IgD-negative memory B cell (primary cell): ENCODE results near the gene MRPL55. TPM values are rescaled to one million over a fixed set of nuclear protein-coding genes. Genes with fewer than 3 reads are reported as not detected.

ENCODE experiments used
- H3K27ac Mint-ChIP-seq, 3 donors: one replicate each; pipeline ENCODE4 v1.8.0; 2020 to 2022; ENCODE audit warnings: mild to moderate bottlenecking in 3 of 3, mixed read lengths in 3 of 3, moderate library complexity in 1 of 3
- H3K27me3 Mint-ChIP-seq: one replicate; pipeline ENCODE4 v1.8.0; 2021; ENCODE audit warnings: mixed read lengths
- H3K36me3 Mint-ChIP-seq: one replicate; pipeline ENCODE4 v1.8.0; 2020; ENCODE audit warnings: mild to moderate bottlenecking, mixed read lengths
- H3K4me1 Mint-ChIP-seq, 3 donors: one replicate each; pipeline ENCODE4 v1.8.0; 2020 to 2022; ENCODE audit warnings: mixed read lengths in 3 of 3, mild to moderate bottlenecking in 1 of 3
- H3K4me3 Mint-ChIP-seq, 4 donors: one replicate each; pipeline ENCODE4 v1.8.0; 2020 to 2022; ENCODE audit warnings: mild to moderate bottlenecking in 4 of 4, mixed read lengths in 4 of 4, moderate library complexity in 3 of 4
- H3K9me3 Mint-ChIP-seq, 3 donors: one replicate each; pipeline ENCODE4 v1.8.0; 2020 to 2021; ENCODE audit warnings: mixed read lengths in 3 of 3, mild to moderate bottlenecking in 1 of 3
- polyA plus RNA-seq: library from polyadenylated mRNA; unstranded; fragments of 300-500 nt; fragmentation: Illumina TruSeq; gene quantifications from one replicate; pipeline ENCODE4 v1.2.3, GENCODE V29; 2021

The MRPL55 gene
- polyA plus RNA-seq, 1 donor from 2014 or later: 146 TPM

- Mint-ChIP-seq H3K4me3 (peak overlapping the region; percentile 44 to 97 (median 66)), H3K36me3 (no peaks in the 10 kb centered on the region), H3K27ac (peak overlapping the region; percentile 74 to 92 (median 86)), H3K4me1 (peaks cover 9 to 24% (median 22%) of the 10 kb centered on the region in 3 donors), H3K27me3 (no peaks in the 10 kb centered on the region), H3K9me3 (no peaks in the 10 kb centered on the region)
These were observed 4.4 kb downstream of the MRPL55 start for GRCh38 chr1:228104526-228105269.

GRCh38 chr1:228102791-228103620 is 6.1 kb downstream of the MRPL55 start, which contains the start of gene C1orf35:
Gene C1orf35 (minus strand): TSS chr1:228103325. CDS start chr1:228103227, 98 bp downstream.
- peak within 1 kb of the TSS; percentile 87 to 97 (median 92) for H3K27ac Mint-ChIP-seq
- no peaks in the 10 kb centered on the region for H3K27me3 Mint-ChIP-seq
- H3K36me3 Mint-ChIP-seq: no peaks in the 10 kb centered on the region
- H3K9me3 Mint-ChIP-seq: no peaks in the 10 kb centered on the region
- peaks cover 9 to 15% (median 11%) of the 10 kb centered on the region in 3 donors for H3K4me1 Mint-ChIP-seq
- H3K4me3 Mint-ChIP-seq: peak within 1 kb of the TSS; percentile 86 to 98 (median 96)

DNA sequence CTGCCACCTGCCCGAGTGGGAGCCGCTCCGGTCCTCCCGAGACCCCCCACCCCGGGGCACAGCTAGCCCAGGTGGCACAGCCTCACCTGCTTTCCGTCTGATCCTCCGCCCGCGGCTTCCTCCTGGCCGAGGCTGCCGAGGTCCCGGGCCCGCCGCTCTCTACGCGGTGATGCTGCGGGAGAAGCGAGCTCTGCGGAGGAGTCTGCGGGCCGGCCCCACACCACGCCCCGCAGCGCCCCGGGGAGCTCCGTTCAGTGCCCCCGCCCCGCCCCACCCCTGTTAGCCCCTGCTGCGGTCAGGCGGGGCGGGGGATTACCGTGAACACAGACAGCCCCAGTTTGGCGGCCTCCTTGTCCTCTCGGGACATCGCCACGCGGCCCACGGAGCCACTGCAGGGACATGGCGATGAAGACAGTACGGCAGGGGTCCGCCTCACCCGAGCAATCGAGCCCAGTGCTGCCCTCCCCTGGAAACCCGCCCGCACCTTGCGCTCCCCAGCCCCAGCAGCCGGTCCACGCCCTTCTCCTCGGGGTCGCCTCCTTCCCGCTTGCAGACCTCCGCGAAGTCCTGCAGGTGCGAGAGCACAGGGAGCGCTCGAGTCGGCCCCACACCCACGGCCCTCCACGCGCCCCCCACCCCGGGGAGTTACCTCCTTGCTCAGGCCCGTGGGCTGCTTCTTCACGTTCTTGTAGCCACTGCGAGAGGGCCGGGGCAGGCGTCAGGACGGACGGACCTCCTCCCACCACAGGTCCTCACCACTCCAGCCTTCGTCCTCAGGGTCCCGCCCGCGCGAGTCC is 6.9 kb downstream of the MRPL55 start:
- H3K4me1 Mint-ChIP-seq: peaks cover 9 to 15% (median 12%) of the 10 kb centered on the region in 3 donors
- no peaks in the 10 kb centered on the region for H3K9me3 Mint-ChIP-seq
- H3K27ac Mint-ChIP-seq: peak overlapping the region in 2 of 3 donors; percentile 83 to 87
- H3K27me3 Mint-ChIP-seq: no peaks in the 10 kb centered on the region
- H3K4me3 Mint-ChIP-seq: peak overlapping the region; percentile 86 to 98 (median 92)
- no peaks in the 10 kb centered on the region for H3K36me3 Mint-ChIP-seq

- H3K4me1 Mint-ChIP-seq: peaks cover 9 to 15% (median 12%) of the 10 kb centered on the region in 3 donors
- no peaks in the 10 kb centered on the region for H3K36me3 Mint-ChIP-seq
- H3K9me3 Mint-ChIP-seq: no peaks in the 10 kb centered on the region
- peak overlapping the region; percentile 81 to 98 (median 90) for H3K4me3 Mint-ChIP-seq
- H3K27me3 Mint-ChIP-seq: no peaks in the 10 kb centered on the region
- peak overlapping the region in 2 of 3 donors; percentile 41 to 87 for H3K27ac Mint-ChIP-seq
These were observed 7.5 kb downstream of the MRPL55 start for GRCh38 chr1:228101614-228101993.

DNA sequence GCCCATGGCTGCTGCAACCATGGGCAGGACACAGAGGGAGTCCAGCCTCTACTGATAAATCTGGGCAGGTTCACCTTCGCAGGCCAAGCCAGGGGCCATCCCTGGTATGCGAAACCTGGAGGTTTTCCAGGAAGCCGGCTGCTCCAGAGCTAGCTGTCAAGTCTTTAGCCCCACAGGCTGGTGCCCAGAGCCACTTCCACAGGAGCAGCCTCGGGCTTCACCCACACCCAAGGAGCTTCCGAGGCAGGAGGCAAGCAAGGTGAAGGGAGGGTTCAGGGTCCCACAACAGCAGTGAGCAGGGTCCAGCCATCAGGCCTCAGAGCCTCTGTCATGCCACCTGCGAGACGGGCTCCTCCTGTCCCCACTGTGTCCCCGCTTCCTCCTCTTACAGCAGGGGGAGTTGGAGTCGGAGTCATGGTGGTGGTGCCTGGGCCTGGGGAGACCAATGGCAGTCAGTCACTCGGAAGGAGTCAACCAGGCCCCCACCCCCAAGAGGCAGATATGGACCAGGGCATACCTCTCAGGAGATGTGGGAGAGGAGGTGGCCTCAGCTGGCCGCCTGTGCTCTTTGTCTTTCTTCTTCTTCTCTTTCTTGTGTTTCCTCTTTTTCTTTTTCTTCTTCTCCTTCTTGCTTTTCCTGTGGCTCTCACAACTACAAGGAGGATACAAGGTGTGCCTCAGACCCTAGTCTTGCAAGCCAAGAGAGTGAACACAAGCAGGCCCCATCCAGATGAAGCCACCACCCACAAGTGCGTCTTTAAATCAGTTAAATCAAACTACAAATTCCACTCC is 8.1 kb downstream of the MRPL55 start:
- no peaks in the 10 kb centered on the region for H3K27me3 Mint-ChIP-seq
- peak overlapping the region; percentile 81 to 98 (median 90) for H3K4me3 Mint-ChIP-seq
- H3K4me1 Mint-ChIP-seq: peaks cover 9 to 15% (median 12%) of the 10 kb centered on the region in 3 donors
- H3K9me3 Mint-ChIP-seq: no peaks in the 10 kb centered on the region
- H3K36me3 Mint-ChIP-seq: no peaks in the 10 kb centered on the region
- H3K27ac Mint-ChIP-seq: peak overlapping the region in 2 of 3 donors; percentile 41 to 87

GRCh38 chr1:228099331-228099732 is 9.8 kb downstream of the MRPL55 start:
- peak overlapping the region in 1 of 4 donors; percentile 86 for H3K4me3 Mint-ChIP-seq
- peaks cover 3 to 7% (median 3%) of the 10 kb centered on the region in 3 donors for H3K9me3 Mint-ChIP-seq
- H3K27ac Mint-ChIP-seq: peak overlapping the region; percentile 23 to 62 (median 31)
- no peaks in the 10 kb centered on the region for H3K27me3 Mint-ChIP-seq
- H3K36me3 Mint-ChIP-seq: peaks cover 3% of the 10 kb centered on the region
- peaks cover 10 to 22% (median 20%) of the 10 kb centered on the region in 3 donors for H3K4me1 Mint-ChIP-seq

DNA sequence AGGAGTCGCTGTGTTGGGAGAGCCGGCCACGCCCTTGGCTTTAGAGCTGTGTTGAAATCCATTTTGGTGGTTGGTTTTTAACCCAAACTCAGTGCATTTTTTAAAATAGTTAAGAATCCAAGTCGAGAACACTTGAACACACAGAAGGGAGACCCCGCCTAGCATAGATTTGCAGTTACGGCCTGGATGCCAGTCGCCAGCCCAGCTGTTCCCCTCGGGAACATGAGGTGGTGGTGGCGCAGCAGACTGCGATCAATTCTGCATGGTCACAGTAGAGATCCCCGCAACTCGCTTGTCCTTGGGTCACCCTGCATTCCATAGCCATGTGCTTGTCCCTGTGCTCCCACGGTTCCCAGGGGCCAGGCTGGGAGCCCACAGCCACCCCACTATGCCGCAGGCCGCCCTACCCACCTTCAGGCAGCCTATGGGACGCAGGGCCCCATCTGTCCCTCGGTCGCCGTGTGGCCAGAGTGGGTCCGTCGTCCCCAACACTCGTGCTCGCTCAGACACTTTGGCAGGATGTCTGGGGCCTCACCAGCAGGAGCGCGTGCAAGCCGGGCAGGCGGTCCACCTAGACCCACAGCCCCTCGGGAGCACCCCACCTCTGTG is 10.7 kb downstream of the MRPL55 start:
- peak overlapping the region in 1 of 3 donors; percentile 53 for H3K27ac Mint-ChIP-seq
- H3K27me3 Mint-ChIP-seq: no peaks in the 10 kb centered on the region
- peaks cover 10 to 24% (median 13%) of the 10 kb centered on the region in 3 donors for H3K4me1 Mint-ChIP-seq
- peaks cover 3% of the 10 kb centered on the region for H3K36me3 Mint-ChIP-seq
- H3K9me3 Mint-ChIP-seq: peaks cover 3 to 7% (median 3%) of the 10 kb centered on the region in 3 donors
- peak overlapping the region in 1 of 4 donors; percentile 42 for H3K4me3 Mint-ChIP-seq

DNA sequence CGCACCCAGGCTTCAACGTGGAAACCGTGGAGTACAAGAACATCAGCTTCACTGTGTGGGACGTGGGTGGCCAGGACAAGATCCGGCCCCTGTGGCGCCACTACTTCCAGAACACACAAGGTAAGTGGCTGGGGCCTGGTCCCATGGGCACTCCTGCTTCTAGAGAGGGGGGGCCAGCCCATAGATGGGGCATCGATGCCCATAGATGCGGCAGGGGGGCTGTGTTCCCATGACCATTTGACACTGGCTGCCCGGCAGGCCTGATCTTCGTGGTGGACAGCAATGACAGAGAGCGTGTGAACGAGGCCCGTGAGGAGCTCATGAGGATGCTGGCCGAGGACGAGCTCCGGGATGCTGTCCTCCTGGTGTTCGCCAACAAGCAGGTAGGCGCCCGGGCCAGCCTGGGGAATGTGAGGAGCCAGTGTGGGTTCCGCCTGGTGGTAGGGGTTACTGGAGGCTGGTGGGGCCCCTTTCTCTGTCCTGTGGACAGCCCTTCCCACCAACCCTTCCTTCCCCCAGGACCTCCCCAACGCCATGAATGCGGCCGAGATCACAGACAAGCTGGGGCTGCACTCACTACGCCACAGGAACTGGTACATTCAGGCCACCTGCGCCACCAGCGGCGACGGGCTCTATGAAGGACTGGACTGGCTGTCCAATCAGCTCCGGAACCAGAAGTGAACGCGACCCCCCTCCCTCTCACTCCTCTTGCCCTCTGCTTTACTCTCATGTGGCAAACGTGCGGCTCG is 11.6 kb downstream of the MRPL55 start:
- no peaks in the 10 kb centered on the region for H3K27me3 Mint-ChIP-seq
- peak overlapping the region in 2 of 4 donors; percentile 14 to 55 for H3K4me3 Mint-ChIP-seq
- H3K27ac Mint-ChIP-seq: peak overlapping the region; percentile 3 to 53 (median 23)
- H3K9me3 Mint-ChIP-seq: peaks cover 3 to 7% (median 3%) of the 10 kb centered on the region in 3 donors
- H3K36me3 Mint-ChIP-seq: peaks cover 3% of the 10 kb centered on the region
- H3K4me1 Mint-ChIP-seq: peaks cover 10 to 21% (median 17%) of the 10 kb centered on the region in 3 donors

GRCh38 chr1:228096416-228097332 is 12.4 kb downstream of the MRPL55 start:
- Mint-ChIP-seq H3K4me3 (peak overlapping the region in 1 of 4 donors; percentile 14), H3K4me1 (peaks cover 15 to 26% (median 24%) of the 10 kb centered on the region in 3 donors), H3K27ac (peak overlapping the region in 1 of 3 donors; percentile 45), H3K9me3 (peaks cover 3 to 7% (median 3%) of the 10 kb centered on the region in 3 donors), H3K27me3 (no peaks in the 10 kb centered on the region), H3K36me3 (peaks cover 5% of the 10 kb centered on the region)

DNA sequence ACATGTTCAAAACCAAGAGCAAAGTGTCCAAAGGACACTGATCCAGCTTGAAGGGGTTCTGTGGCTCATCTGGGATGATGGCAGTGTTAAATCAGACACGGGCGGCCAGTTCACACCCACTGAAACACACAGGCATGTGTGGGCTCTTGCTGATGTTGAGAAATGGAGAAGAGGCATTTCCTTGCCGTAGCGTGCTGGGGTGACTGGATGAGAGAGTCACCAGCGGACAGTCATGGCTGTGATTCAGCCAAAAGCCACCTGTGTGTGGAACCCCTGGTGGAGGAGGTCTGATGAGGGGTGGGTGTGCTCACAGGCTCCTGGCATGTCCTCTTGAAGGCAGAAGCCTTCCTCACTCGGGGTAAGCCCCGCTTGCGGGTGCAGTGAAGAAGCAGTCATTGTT is 13.2 kb downstream of the MRPL55 start:
- Mint-ChIP-seq H3K36me3 (peaks cover 5% of the 10 kb centered on the region), H3K27ac (peak overlapping the region in 2 of 3 donors; percentile 68 to 90), H3K9me3 (peaks cover 3 to 7% (median 3%) of the 10 kb centered on the region in 3 donors), H3K4me1 (peaks cover 22 to 27% (median 27%) of the 10 kb centered on the region in 3 donors), H3K27me3 (no peaks in the 10 kb centered on the region), H3K4me3 (peak overlapping the region in 2 of 4 donors; percentile 51 to 60)

GRCh38 chr1:228095161-228095560 is 13.9 kb downstream of the MRPL55 start:
- Mint-ChIP-seq H3K4me3 (peak overlapping the region in 1 of 4 donors; percentile 5), H3K4me1 (peaks cover 24 to 34% (median 33%) of the 10 kb centered on the region in 3 donors), H3K9me3 (peaks cover 3 to 7% (median 3%) of the 10 kb centered on the region in 3 donors), H3K27ac (peak overlapping the region in 2 of 3 donors; percentile 57 to 90), H3K36me3 (peaks cover 5% of the 10 kb centered on the region), H3K27me3 (no peaks in the 10 kb centered on the region)
